A549 (cell line): ENCODE data around the gene TRIP11. TPM values are rescaled to one million over a fixed set of nuclear protein-coding genes. Genes with fewer than 3 reads are reported as not detected.

Source experiments
- ATAC-seq, 2 experiments: fragments of 200-7000 bp in 1 of 2; fragments of >200 bp in 1 of 2; cut with Nextera tagmentation in 1 of 2; cut with Tn5 transposase in 1 of 2; 3 replicates each; pipeline versions ENCODE4 v1.8.0 to v1.9.1; 2018 to 2020; ENCODE audit warnings: mild to moderate bottlenecking in 1 of 2, moderate library complexity in 1 of 2
- CTCF ChIA-PET: fragments of 300-600 bp; sonication (Branson Sonifier 250); formaldehyde crosslinking; extraction: SDS; loops from one replicate; lab custom pipeline; 2021; ENCODE audit warnings: antibody characterized with exemption, inconsistent platforms; lab: Yijun Ruan, JAX
- POLR2A ChIA-PET: fragments of 350-600 bp; formaldehyde crosslinking; extraction: SDS; loops from one replicate; lab custom pipeline; 2021; ENCODE audit warnings: antibody characterized with exemption, inconsistent platforms; lab: Yijun Ruan, JAX
- DNase-seq, 2 experiments: peaks; one replicate each; pipeline versions ENCODE4 v3.0.0 to v3.0.0-alpha.2; 2011 to 2016; ENCODE audit warnings: low read depth in 1 of 2, low spot score in 1 of 2
- FAIRE-seq: peaks from 2 replicates; lab custom pipeline; 2011; peaks lifted over from hg19 to GRCh38; lab: Jason Lieb, UNC
- H3K27ac ChIP-seq, 2 experiments: fragments of >200 bp; sonication (Bioruptor Twin); formaldehyde crosslinking; 3 replicates each; pipeline ENCODE4 v1.5.1; 2016 to 2017
- H3K4me1 ChIP-seq: fragments of >200 bp; sonication (Bioruptor Twin); formaldehyde crosslinking; 3 replicates; pipeline ENCODE4 v1.6.1; 2016
- H3K4me2 ChIP-seq: fragments of >200 bp; sonication (Bioruptor Twin); formaldehyde crosslinking; 3 replicates; pipeline ENCODE4 v1.6.1; 2016
- H3K4me3 ChIP-seq: fragments of >200 bp; sonication (Bioruptor Twin); formaldehyde crosslinking; 3 replicates; pipeline ENCODE4 v1.5.1; 2016
- H3K9me3 ChIP-seq: fragments of >200 bp; sonication (Bioruptor Twin); formaldehyde crosslinking; 3 replicates; pipeline ENCODE4 v1.6.1; 2016
- BHLHE40 ChIP-seq: IDR thresholded peaks from 2 replicates; pipeline ENCODE4 v1.6.1; 2012; ENCODE audit warnings: low read depth, low read length, inconsistent platforms
- CHD4 ChIP-seq: fragments of 200-600 bp; sonication (generic); IDR thresholded peaks from 2 replicates; pipeline ENCODE4 v1.6.1; 2016; ENCODE audit warnings: antibody characterized with exemption, mild to moderate bottlenecking, borderline replicate concordance
- FOSB ChIP-seq: fragments of 250-450 bp; sonication (Bioruptor Pico); IDR thresholded peaks from 2 replicates; pipeline ENCODE4 v1.5.0; 2020; ENCODE audit warnings: mild to moderate bottlenecking, moderate library complexity
- FOSL2 ChIP-seq, 2 experiments: fragments of 450-650 bp in 1 of 2; fragments of >200 bp in 1 of 2; sonication (Bioruptor Twin) in 1 of 2; formaldehyde crosslinking; IDR thresholded peaks; 2 replicates each; pipeline versions ENCODE4 v1.5.0 to v1.6.1; 2016 to 2020; ENCODE audit warnings: mild to moderate bottlenecking in 1 of 2, moderate library complexity in 1 of 2
- HEYL ChIP-seq: fragments of 250-450 bp; sonication (Bioruptor Pico); IDR thresholded peaks from 2 replicates; pipeline ENCODE4 v1.8.0; 2021; ENCODE audit warnings: mild to moderate bottlenecking, moderate library complexity
- KDM1A ChIP-seq: fragments of 200-600 bp; sonication (generic); IDR thresholded peaks from 2 replicates; pipeline ENCODE4 v1.6.1; 2016; ENCODE audit warnings: low read depth, mild to moderate bottlenecking
- KDM5A ChIP-seq: fragments of 200-600 bp; sonication (generic); IDR thresholded peaks from 2 replicates; pipeline ENCODE4 v1.6.1; 2016; ENCODE audit warnings: antibody characterized with exemption, mild to moderate bottlenecking
- MAFK ChIP-seq: fragments of 450-650 bp; IDR thresholded peaks from 2 replicates; pipeline ENCODE4 v1.6.1; 2014; ENCODE audit not compliant: partially characterized antibody
- NPAS2 ChIP-seq: fragments of 250-450 bp; sonication (Bioruptor Pico); IDR thresholded peaks from 2 replicates; pipeline ENCODE4 v1.8.0; 2022; ENCODE audit warnings: mild to moderate bottlenecking, moderate library complexity, borderline replicate concordance
- NR3C1 ChIP-seq: fragments of >200 bp; sonication (Bioruptor Twin); formaldehyde crosslinking; IDR thresholded peaks from 3 replicates; pipeline ENCODE4 v1.6.1; 2017
- POLR2AphosphoS2 ChIP-seq: conservative IDR thresholded peaks from 2 replicates; pipeline ENCODE4 v1.6.1; 2012; ENCODE audit warnings: low read length, improper control_type of control experiment, inconsistent platforms
- SMC3 ChIP-seq: fragments of >200 bp; sonication (Bioruptor Twin); formaldehyde crosslinking; IDR thresholded peaks from 3 replicates; pipeline ENCODE4 v1.6.1; 2018; ENCODE audit warnings: inconsistent platforms
- TFCP2L1 ChIP-seq: fragments of 250-450 bp; sonication (Bioruptor Pico); IDR thresholded peaks from 2 replicates; pipeline ENCODE4 v1.5.0; 2021; ENCODE audit warnings: mild to moderate bottlenecking
- TP53 ChIP-seq: fragments of 250-450 bp; sonication (Bioruptor Pico); IDR thresholded peaks from 2 replicates; pipeline ENCODE4 v1.5.0; 2021; ENCODE audit warnings: mild to moderate bottlenecking, moderate library complexity
- ZC3H11A ChIP-seq: fragments of 450-650 bp; IDR thresholded peaks from 2 replicates; pipeline ENCODE4 v1.6.1; 2014; ENCODE audit warnings: antibody characterized with exemption, mild to moderate bottlenecking
- ZFP36 ChIP-seq: fragments of 450-650 bp; IDR thresholded peaks from 2 replicates; pipeline ENCODE4 v1.6.1; 2014; ENCODE audit warnings: borderline replicate concordance; ENCODE audit not compliant: partially characterized antibody
- WGBS: methylation state at CpG from one replicate; pipeline ENCODE4 v1.1.6; 2017; ENCODE audit errors: missing lambda C conversion rate; 5-methylcytosine and 5-hydroxymethylcytosine counted together
- polyA plus RNA-seq, 4 experiments: library from polyadenylated mRNA; depleted of rRNA in 3 of 4; stranded (reverse); fragments of >200 nt; fragmentation: RNase III in 1 of 4; extraction: RNeasy Plus Mini Kit Qiagen cat#74134 plus additional on column Dnase treatment in 1 of 4; gene quantifications; 2 replicates in 3 of 4; 3 replicates in 1 of 4; pipeline ENCODE4 v1.2.3, GENCODE V29; 2011 to 2017
- TF ChIP-seq, protein P1 (sequence below): IDR thresholded peaks from 2 replicates; pipeline ENCODE4 v1.6.1; 2012
- TF ChIP-seq, protein P2 (sequence below): fragments of 250-450 bp; sonication (Bioruptor Pico); IDR thresholded peaks from 2 replicates; pipeline ENCODE4 v1.5.0; 2020; ENCODE audit warnings: low read depth, mild to moderate bottlenecking, moderate library complexity
- TF ChIP-seq, protein P3 (sequence below): fragments of >200 bp; sonication (Bioruptor Twin); formaldehyde crosslinking; IDR thresholded peaks from 3 replicates; pipeline ENCODE4 v1.6.1; 2016
- TF ChIP-seq, protein P4 (sequence below): IDR thresholded peaks from 2 replicates; pipeline ENCODE4 v1.6.1; 2012
- TF ChIP-seq, protein P5 (sequence below): IDR thresholded peaks from 2 replicates; pipeline ENCODE4 v1.6.1; 2012; ENCODE audit warnings: low read depth, borderline replicate concordance

TRIP11 gene
- polyA plus RNA-seq, 2 of the 4 experiments (the other 2 are of a cell fraction) = 7.9 to 26.8 TPM

DNA sequence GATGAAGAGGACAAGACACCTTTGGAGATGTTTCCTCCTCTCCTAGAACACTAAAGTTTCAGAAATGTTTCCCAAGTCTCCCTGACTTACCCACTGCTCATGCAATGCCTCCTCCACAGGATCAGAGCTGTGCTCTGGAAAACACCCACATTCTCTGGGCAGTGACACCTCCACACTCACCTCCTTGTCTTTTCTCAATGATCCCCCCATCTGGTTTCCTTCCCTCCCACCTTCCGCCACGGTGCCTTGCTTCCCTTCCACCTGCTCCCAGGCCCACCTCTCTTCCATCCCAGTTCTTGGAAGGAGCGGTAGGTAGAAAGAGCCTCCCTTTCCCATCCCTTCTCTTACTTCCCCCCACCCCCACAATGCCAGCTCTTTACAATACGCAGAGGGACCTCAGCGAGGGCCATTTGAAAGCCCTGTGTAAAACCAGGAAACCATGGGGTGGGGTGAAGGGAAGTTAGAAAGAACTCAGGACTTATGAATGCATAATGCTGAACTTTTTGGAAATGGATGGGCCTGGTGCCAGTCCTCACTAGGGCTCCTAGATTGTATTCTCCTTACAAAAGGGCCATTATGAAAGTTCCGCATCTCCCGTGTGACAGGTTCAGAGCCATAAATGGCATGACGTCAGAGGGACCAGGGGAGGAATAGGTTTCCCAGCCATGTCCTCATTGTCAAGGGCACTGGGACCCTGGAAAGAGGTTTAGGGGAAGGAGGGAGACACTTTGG is 105.1 kb downstream of the TRIP11 start:
- Histone ChIP-seq H3K27ac (no peak overlapping the region), H3K4me3 (no peak overlapping the region), H3K4me2 (no peak overlapping the region), H3K9me3 (no peaks in the 10 kb centered on the region), H3K4me1 (no peaks in the 10 kb centered on the region)
- POLR2A ChIA-PET = no interaction called here
- FAIRE-seq = no peak
- DNase-seq = no peak
- no peak for ATAC-seq
- 93% methylated on average over 8 of the region's 8 CpGs for WGBS
- CTCF ChIA-PET = no interaction called here
- TF ChIP-seq KDM1A = no peak
- TF ChIP-seq TP53 = no peak
- TF ChIP-seq MAFK = no peak
- TF ChIP-seq, protein P1, sequence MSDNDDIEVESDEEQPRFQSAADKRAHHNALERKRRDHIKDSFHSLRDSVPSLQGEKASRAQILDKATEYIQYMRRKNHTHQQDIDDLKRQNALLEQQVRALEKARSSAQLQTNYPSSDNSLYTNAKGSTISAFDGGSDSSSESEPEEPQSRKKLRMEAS = no peak
- TF ChIP-seq POLR2AphosphoS2 = no peak
- TF ChIP-seq, protein P2, sequence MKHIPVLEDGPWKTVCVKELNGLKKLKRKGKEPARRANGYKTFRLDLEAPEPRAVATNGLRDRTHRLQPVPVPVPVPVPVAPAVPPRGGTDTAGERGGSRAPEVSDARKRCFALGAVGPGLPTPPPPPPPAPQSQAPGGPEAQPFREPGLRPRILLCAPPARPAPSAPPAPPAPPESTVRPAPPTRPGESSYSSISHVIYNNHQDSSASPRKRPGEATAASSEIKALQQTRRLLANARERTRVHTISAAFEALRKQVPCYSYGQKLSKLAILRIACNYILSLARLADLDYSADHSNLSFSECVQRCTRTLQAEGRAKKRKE (CRISPR knock-in tag) = no peak
- no peak for TF ChIP-seq TFCP2L1 (CRISPR knock-in tag)
- TF ChIP-seq NR3C1 = no peak

DNA sequence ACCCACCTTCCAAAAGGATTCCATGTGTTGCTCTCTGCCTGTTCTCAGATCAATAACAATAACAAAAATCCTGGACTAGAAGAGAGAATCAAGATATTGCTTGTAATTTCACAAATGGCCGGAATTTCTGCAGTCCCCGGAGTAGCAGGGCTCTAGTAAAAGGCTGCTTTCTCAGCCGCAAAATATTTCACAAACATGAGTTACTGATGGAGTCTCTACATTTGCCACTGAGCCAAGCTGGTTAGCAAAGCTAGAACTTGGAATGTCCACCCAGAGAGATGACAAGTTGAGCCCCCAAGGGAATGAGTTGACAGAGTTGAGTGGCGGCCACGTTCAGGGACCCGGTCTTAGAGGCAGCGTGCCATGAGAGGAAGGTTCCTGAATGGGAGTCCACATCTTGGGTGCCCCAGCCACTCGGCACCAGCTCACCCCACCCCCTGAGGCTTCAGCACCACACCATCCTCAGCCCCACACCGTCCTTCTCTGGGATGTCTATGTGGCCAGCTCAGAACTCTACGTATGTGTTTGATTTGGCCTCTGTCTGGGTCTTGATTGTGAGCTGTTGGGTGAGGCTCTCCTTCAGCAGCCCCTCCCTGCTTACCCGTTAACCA is 108.3 kb downstream of the TRIP11 start:
- Histone ChIP-seq H3K27ac (no peak overlapping the region), H3K4me3 (no peak overlapping the region), H3K4me2 (no peak overlapping the region), H3K9me3 (no peaks in the 10 kb centered on the region), H3K4me1 (no peaks in the 10 kb centered on the region)
- DNase-seq (no peak), FAIRE-seq (no peak), ATAC-seq (no peak)
- ChIA-PET POLR2A (no interaction called here), CTCF (no interaction called here)
- TF ChIP-seq, protein P3, sequence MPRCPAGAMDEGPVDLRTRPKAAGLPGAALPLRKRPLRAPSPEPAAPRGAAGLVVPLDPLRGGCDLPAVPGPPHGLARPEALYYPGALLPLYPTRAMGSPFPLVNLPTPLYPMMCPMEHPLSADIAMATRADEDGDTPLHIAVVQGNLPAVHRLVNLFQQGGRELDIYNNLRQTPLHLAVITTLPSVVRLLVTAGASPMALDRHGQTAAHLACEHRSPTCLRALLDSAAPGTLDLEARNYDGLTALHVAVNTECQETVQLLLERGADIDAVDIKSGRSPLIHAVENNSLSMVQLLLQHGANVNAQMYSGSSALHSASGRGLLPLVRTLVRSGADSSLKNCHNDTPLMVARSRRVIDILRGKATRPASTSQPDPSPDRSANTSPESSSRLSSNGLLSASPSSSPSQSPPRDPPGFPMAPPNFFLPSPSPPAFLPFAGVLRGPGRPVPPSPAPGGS = no peak
- TF ChIP-seq, protein P4, sequence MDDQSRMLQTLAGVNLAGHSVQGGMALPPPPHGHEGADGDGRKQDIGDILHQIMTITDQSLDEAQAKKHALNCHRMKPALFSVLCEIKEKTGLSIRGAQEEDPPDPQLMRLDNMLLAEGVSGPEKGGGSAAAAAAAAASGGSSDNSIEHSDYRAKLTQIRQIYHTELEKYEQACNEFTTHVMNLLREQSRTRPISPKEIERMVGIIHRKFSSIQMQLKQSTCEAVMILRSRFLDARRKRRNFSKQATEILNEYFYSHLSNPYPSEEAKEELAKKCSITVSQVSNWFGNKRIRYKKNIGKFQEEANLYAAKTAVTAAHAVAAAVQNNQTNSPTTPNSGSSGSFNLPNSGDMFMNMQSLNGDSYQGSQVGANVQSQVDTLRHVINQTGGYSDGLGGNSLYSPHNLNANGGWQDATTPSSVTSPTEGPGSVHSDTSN = no peak
- TF ChIP-seq, protein P5, sequence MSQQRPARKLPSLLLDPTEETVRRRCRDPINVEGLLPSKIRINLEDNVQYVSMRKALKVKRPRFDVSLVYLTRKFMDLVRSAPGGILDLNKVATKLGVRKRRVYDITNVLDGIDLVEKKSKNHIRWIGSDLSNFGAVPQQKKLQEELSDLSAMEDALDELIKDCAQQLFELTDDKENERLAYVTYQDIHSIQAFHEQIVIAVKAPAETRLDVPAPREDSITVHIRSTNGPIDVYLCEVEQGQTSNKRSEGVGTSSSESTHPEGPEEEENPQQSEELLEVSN = no peak
- TF ChIP-seq HEYL (CRISPR knock-in tag) = no peak
- no peak for TF ChIP-seq CHD4
- TF ChIP-seq, protein P2 (CRISPR knock-in tag) = no peak
- no peak for TF ChIP-seq KDM5A
- TF ChIP-seq BHLHE40 = no peak
- TF ChIP-seq FOSB (CRISPR knock-in tag) = no peak
- no peak for TF ChIP-seq TFCP2L1 (CRISPR knock-in tag)
- no peak for TF ChIP-seq FOSL2 (IDR thresholded peaks at IDR 0.05)
- no peak for TF ChIP-seq FOSL2 (CRISPR knock-in tag; IDR thresholded peaks at IDR 0.05)
- TF ChIP-seq ZC3H11A = no peak
- no peak for TF ChIP-seq NPAS2 (CRISPR knock-in tag)
- TF ChIP-seq ZFP36 = no peak
- TF ChIP-seq SMC3 = no peak
- WGBS = 78% methylated on average over 11 of the region's 11 CpGs
